GM12872 (cell line): ENCODE results near the gene PARP8.

ENCODE experiments used
- CTCF ChIP-seq: IDR thresholded peaks from 3 replicates; pipeline ENCODE4 v1.5.1; 2011; ENCODE audit warnings: low read depth, mild to moderate bottlenecking, low read length, moderate library complexity; ENCODE audit not compliant: insufficient read depth

Gene PARP8

GRCh38 chr5:50839472-50839871 is 173.0 kb downstream of the PARP8 start:
- TF ChIP-seq CTCF: no peak

GRCh38 chr5:50843091-50843490 is 176.7 kb downstream of the PARP8 start:
- no peak for TF ChIP-seq CTCF

GRCh38 chr5:50846261-50846660 is 179.8 kb downstream of the PARP8 start:
- TF ChIP-seq CTCF: no peak

- no peak for TF ChIP-seq CTCF
These were observed 183.1 kb downstream of the PARP8 start for GRCh38 chr5:50849554-50849953.

- TF ChIP-seq CTCF: no peak
These were observed 186.7 kb downstream of the PARP8 start for GRCh38 chr5:50853151-50853550.

GRCh38 chr5:50854082-50854481 is 187.6 kb downstream of the PARP8 start:
- TF ChIP-seq CTCF: no peak

- TF ChIP-seq CTCF: no peak
These were observed 188.6 kb downstream of the PARP8 start for GRCh38 chr5:50855001-50855400.
